Measurements from ENCODE around the gene TEKT5.

- TF ChIP-seq POLR2A (IDR thresholded peaks at IDR 0.05) (no peak), CTCF (IDR thresholded peaks at IDR 0.05) (no peak)
These were observed 80.0 kb downstream of the TEKT5 start for GRCh38 chr16:10614685-10615084.

Measured in lower leg skin (tissue), 3 donors.